OCI-LY3 (cell line): ENCODE results near the gene COL10A1.

Source experiments
- CTCF ChIP-seq: fragments of 200-600, 300-600 bp; sonication (generic); IDR thresholded peaks from 2 replicates; pipeline ENCODE4 v1.5.1; 2014; ENCODE audit warnings: antibody characterized with exemption, low read length, low read depth
- EZH2phosphoT487 ChIP-seq: fragments of 200-600 bp; shearing (Covaris generic); IDR thresholded peaks from 2 replicates; pipeline ENCODE4 v1.6.1; 2018; ENCODE audit warnings: antibody characterized with exemption, mixed run types, low read depth

GRCh38 chr6:116104636-116105035 lies 21.3 kb downstream of the COL10A1 start:
- TF ChIP-seq CTCF (no peak), EZH2phosphoT487 (no peak)
